IgD-negative memory B cell (primary cell): ENCODE data around the gene ACAP1. TPM values are rescaled to one million over a fixed set of nuclear protein-coding genes. Genes with fewer than 3 reads are reported as not detected.
A peak's percentile ranks its signal among the peaks of the same experiment; 100 is the strongest.

ENCODE experiments used
- H3K27ac Mint-ChIP-seq, 3 donors: one replicate each; pipeline ENCODE4 v1.8.0; 2020 to 2022; ENCODE audit warnings: mild to moderate bottlenecking in 3 of 3, mixed read lengths in 3 of 3, moderate library complexity in 1 of 3
- H3K27me3 Mint-ChIP-seq: one replicate; pipeline ENCODE4 v1.8.0; 2021; ENCODE audit warnings: mixed read lengths
- H3K36me3 Mint-ChIP-seq: one replicate; pipeline ENCODE4 v1.8.0; 2020; ENCODE audit warnings: mild to moderate bottlenecking, mixed read lengths
- H3K4me1 Mint-ChIP-seq, 3 donors: one replicate each; pipeline ENCODE4 v1.8.0; 2020 to 2022; ENCODE audit warnings: mixed read lengths in 3 of 3, mild to moderate bottlenecking in 1 of 3
- H3K4me3 Mint-ChIP-seq, 4 donors: one replicate each; pipeline ENCODE4 v1.8.0; 2020 to 2022; ENCODE audit warnings: mild to moderate bottlenecking in 4 of 4, mixed read lengths in 4 of 4, moderate library complexity in 3 of 4
- H3K9me3 Mint-ChIP-seq, 3 donors: one replicate each; pipeline ENCODE4 v1.8.0; 2020 to 2021; ENCODE audit warnings: mixed read lengths in 3 of 3, mild to moderate bottlenecking in 1 of 3
- polyA plus RNA-seq: library from polyadenylated mRNA; unstranded; fragments of 300-500 nt; fragmentation: Illumina TruSeq; gene quantifications from one replicate; pipeline ENCODE4 v1.2.3, GENCODE V29; 2021

The ACAP1 gene
- polyA plus RNA-seq: 251 TPM

- Mint-ChIP-seq H3K4me1 (peaks cover 25 to 43% (median 29%) of the 10 kb centered on the region in 3 donors), H3K9me3 (no peaks in the 10 kb centered on the region), H3K27me3 (no peaks in the 10 kb centered on the region), H3K4me3 (peak within 1 kb of the TSS; percentile 82 to 96 (median 90)), H3K36me3 (no peaks in the 10 kb centered on the region), H3K27ac (peak within 1 kb of the TSS; percentile 75 to 95 (median 89))
Measured at GRCh38 chr17:7336240-7337175, at the start of gene ACAP1. TSS of gene ACAP1 (plus strand) at chr17:7336529. CDS start at chr17:7336735, 206 bp downstream.

- Mint-ChIP-seq H3K27ac (no peak overlapping the region), H3K4me3 (no peak overlapping the region), H3K9me3 (no peaks in the 10 kb centered on the region), H3K4me1 (peaks cover 0 to 5% (median 3%) of the 10 kb centered on the region in 3 donors), H3K27me3 (peaks cover 28% of the 10 kb centered on the region), H3K36me3 (no peaks in the 10 kb centered on the region)
Measured at GRCh38 chr17:7289256-7290032, 46.9 kb upstream of the ACAP1 start.

- Mint-ChIP-seq H3K36me3 (no peaks in the 10 kb centered on the region), H3K27ac (no peak overlapping the region), H3K27me3 (peaks cover 28% of the 10 kb centered on the region), H3K4me3 (no peak overlapping the region), H3K4me1 (peaks cover 0 to 7% (median 6%) of the 10 kb centered on the region in 3 donors), H3K9me3 (no peaks in the 10 kb centered on the region)
Measured at GRCh38 chr17:7290166-7290565, 46.2 kb upstream of the ACAP1 start.

- Mint-ChIP-seq H3K9me3 (no peaks in the 10 kb centered on the region), H3K4me3 (no peak overlapping the region), H3K27me3 (peaks cover 28% of the 10 kb centered on the region), H3K4me1 (peaks cover 0 to 10% (median 9%) of the 10 kb centered on the region in 3 donors), H3K27ac (peak overlapping the region in 1 of 3 donors; percentile 62), H3K36me3 (no peaks in the 10 kb centered on the region)
Measured at GRCh38 chr17:7290685-7291084, 45.6 kb upstream of the ACAP1 start.

- Mint-ChIP-seq H3K27me3 (peaks cover 24% of the 10 kb centered on the region), H3K4me1 (peaks cover 10 to 13% (median 13%) of the 10 kb centered on the region in 3 donors), H3K4me3 (no peak overlapping the region), H3K9me3 (no peaks in the 10 kb centered on the region), H3K36me3 (no peaks in the 10 kb centered on the region), H3K27ac (no peak overlapping the region)
Measured at GRCh38 chr17:7292194-7292593, 44.1 kb upstream of the ACAP1 start.

GRCh38 chr17:7292729-7293128 lies 43.6 kb upstream of the ACAP1 start:
- Mint-ChIP-seq H3K4me1 (peaks cover 10 to 13% (median 13%) of the 10 kb centered on the region in 3 donors), H3K4me3 (peak overlapping the region in 2 of 4 donors; percentile 50 to 68), H3K9me3 (no peaks in the 10 kb centered on the region), H3K27ac (peak overlapping the region in 1 of 3 donors; percentile 68), H3K27me3 (peaks cover 24% of the 10 kb centered on the region), H3K36me3 (no peaks in the 10 kb centered on the region)

GRCh38 chr17:7293159-7293558 lies 43.2 kb upstream of the ACAP1 start:
- H3K4me3 Mint-ChIP-seq: peak overlapping the region in 3 of 4 donors; percentile 50 to 68 (median 51)
- H3K27ac Mint-ChIP-seq: peak overlapping the region in 1 of 3 donors; percentile 68
- H3K36me3 Mint-ChIP-seq: no peaks in the 10 kb centered on the region
- H3K4me1 Mint-ChIP-seq: peaks cover 10 to 13% (median 13%) of the 10 kb centered on the region in 3 donors
- H3K9me3 Mint-ChIP-seq: no peaks in the 10 kb centered on the region
- H3K27me3 Mint-ChIP-seq: peaks cover 24% of the 10 kb centered on the region

- peak overlapping the region in 1 of 3 donors; percentile 68 for H3K27ac Mint-ChIP-seq
- H3K4me3 Mint-ChIP-seq: peak overlapping the region; percentile 41 to 68 (median 50)
- H3K36me3 Mint-ChIP-seq: no peaks in the 10 kb centered on the region
- H3K4me1 Mint-ChIP-seq: peaks cover 10 to 13% (median 13%) of the 10 kb centered on the region in 3 donors
- no peaks in the 10 kb centered on the region for H3K9me3 Mint-ChIP-seq
- H3K27me3 Mint-ChIP-seq: peaks cover 19% of the 10 kb centered on the region
Measured at GRCh38 chr17:7293816-7294613, 42.3 kb upstream of the ACAP1 start.

GRCh38 chr17:7294614-7295153 lies 41.6 kb upstream of the ACAP1 start, which contains the start of gene YBX2:
TSS of gene YBX2 (minus strand) at chr17:7294639. CDS start at chr17:7294500, 139 bp downstream.
- Mint-ChIP-seq H3K27ac (peak within 1 kb of the TSS in 2 of 3 donors; percentile 69 to 93), H3K4me1 (peaks cover 10 to 13% (median 13%) of the 10 kb centered on the region in 3 donors), H3K27me3 (peaks cover 19% of the 10 kb centered on the region)

GRCh38 chr17:7295230-7296180 lies 40.8 kb upstream of the ACAP1 start:
- H3K27me3 Mint-ChIP-seq: peaks cover 14% of the 10 kb centered on the region
- peaks cover 1% of the 10 kb centered on the region for H3K36me3 Mint-ChIP-seq
- H3K4me1 Mint-ChIP-seq: peaks cover 10 to 13% (median 13%) of the 10 kb centered on the region in 3 donors
- no peaks in the 10 kb centered on the region for H3K9me3 Mint-ChIP-seq
- peak overlapping the region; percentile 55 to 95 (median 82) for H3K4me3 Mint-ChIP-seq
- peak overlapping the region in 2 of 3 donors; percentile 69 to 93 for H3K27ac Mint-ChIP-seq

More at GRCh38 chr17:7294614-7295153, 41.6 kb upstream of the ACAP1 start, which contains the start of gene YBX2:
- peak within 1 kb of the TSS; percentile 55 to 95 (median 82) for H3K4me3 Mint-ChIP-seq
- H3K9me3 Mint-ChIP-seq: no peaks in the 10 kb centered on the region
- H3K36me3 Mint-ChIP-seq: no peaks in the 10 kb centered on the region

GRCh38 chr17:7296189-7296861 lies 40.0 kb upstream of the ACAP1 start:
- Mint-ChIP-seq H3K27me3 (peaks cover 12% of the 10 kb centered on the region), H3K27ac (peak overlapping the region in 1 of 3 donors; percentile 85), H3K9me3 (no peaks in the 10 kb centered on the region), H3K4me1 (peaks cover 10 to 13% (median 13%) of the 10 kb centered on the region in 3 donors), H3K36me3 (peaks cover 2% of the 10 kb centered on the region), H3K4me3 (peak overlapping the region; percentile 16 to 77 (median 66))

GRCh38 chr17:7304179-7304578 lies 32.1 kb upstream of the ACAP1 start:
- Mint-ChIP-seq H3K4me1 (peaks cover 4 to 6% (median 6%) of the 10 kb centered on the region in 3 donors), H3K27ac (peak overlapping the region in 1 of 3 donors; percentile 18), H3K36me3 (peaks cover 4% of the 10 kb centered on the region)

More at GRCh38 chr17:7304179-7304578, 32.1 kb upstream of the ACAP1 start:
- Mint-ChIP-seq H3K27me3 (peaks cover 5% of the 10 kb centered on the region), H3K9me3 (no peaks in the 10 kb centered on the region), H3K4me3 (no peak overlapping the region)
